Endothelial cell of umbilical vein (primary cell): ENCODE data around the gene GRID1. TPM values are rescaled to one million over a fixed set of nuclear protein-coding genes. Genes with fewer than 3 reads are reported as not detected.
A peak's percentile ranks its signal among the peaks of the same experiment; 100 is the strongest.

Experiments used
- BruUV-seq: library from RNA; stranded (reverse); fragments of 400-500 nt; replicated peaks from 2 replicates; lab custom pipeline; 2021; lab: Mats Ljungman, UMichigan
- CTCF ChIA-PET: fragments of 300-600, 350-600 bp; sonication (Branson Sonifier 250); formaldehyde crosslinking; loops from one replicate; lab custom pipeline; 2021; ENCODE audit warnings: antibody characterized with exemption, inconsistent platforms; lab: Charles Lee
- POLR2A ChIA-PET: fragments of 300-600, 350-600 bp; sonication (Branson Sonifier 250); formaldehyde crosslinking; loops from one replicate; lab custom pipeline; 2021; ENCODE audit warnings: antibody characterized with exemption, inconsistent platforms; lab: Charles Lee
- DNase-seq: peaks from one replicate; pipeline ENCODE4 v3.0.0-alpha.2; 2011; ENCODE audit warnings: low read depth, low spot score
- FAIRE-seq: peaks from 2 replicates; lab custom pipeline; 2011; peaks lifted over from hg19 to GRCh38; lab: Jason Lieb, UNC
- H2AFZ ChIP-seq: 2 replicates; pipeline ENCODE4 v1.6.0; 2012; ENCODE audit warnings: low read depth, low read length, control low read depth, inconsistent platforms
- H3K27ac ChIP-seq: 2 replicates; pipeline ENCODE4 v1.5.1; 2011; ENCODE audit warnings: low read depth, mild to moderate bottlenecking, control low read depth, low read length, moderate library complexity; ENCODE audit not compliant: insufficient read depth
- H3K27me3 ChIP-seq, 2 experiments: 2 replicates each; pipeline versions ENCODE4 v1.6.0 to v1.6.1; 2011; ENCODE audit warnings: low read length in 2 of 2, mixed read lengths in 1 of 2; ENCODE audit not compliant: control insufficient read depth in 2 of 2, insufficient read depth in 2 of 2
- H3K36me3 ChIP-seq, 2 experiments: 2 replicates in 1 of 2; 3 replicates in 1 of 2; pipeline ENCODE4 v1.5.1; 2011; ENCODE audit warnings: low read length in 2 of 2, mild to moderate bottlenecking in 1 of 2, moderate library complexity in 1 of 2; ENCODE audit not compliant: control insufficient read depth in 2 of 2, insufficient read depth in 2 of 2; ENCODE audit errors: extremely low read depth in 1 of 2
- H3K4me1 ChIP-seq: 3 replicates; pipeline ENCODE4 v1.5.1; 2011; ENCODE audit warnings: mild to moderate bottlenecking, low read length; ENCODE audit not compliant: control insufficient read depth, insufficient read depth; ENCODE audit errors: extremely low read depth
- H3K4me2 ChIP-seq: 2 replicates; pipeline ENCODE4 v1.6.1; 2011; ENCODE audit warnings: low read length, control low read depth, mixed read lengths; ENCODE audit not compliant: insufficient read depth
- H3K4me3 ChIP-seq, 3 experiments: fragments of 200-600 bp in 1 of 3; sonication (generic), shearing (Covaris generic) in 1 of 3; replicated peaks in 1 of 3; 2 replicates each; pipeline ENCODE4 v1.5.1; 2011 to 2016; ENCODE audit warnings: control low read depth in 3 of 3, low read length in 3 of 3, mild to moderate bottlenecking in 2 of 3, inconsistent platforms in 1 of 3, low read depth in 1 of 3, moderate library complexity in 1 of 3; ENCODE audit not compliant: insufficient read depth in 1 of 3
- H3K79me2 ChIP-seq: 2 replicates; pipeline ENCODE4 v1.6.0; 2012; ENCODE audit warnings: low read length, inconsistent platforms; ENCODE audit not compliant: control insufficient read depth, insufficient read depth
- H3K9ac ChIP-seq: replicated peaks from 2 replicates; pipeline ENCODE3; 2011; ENCODE audit warnings: low read length, control low read depth; ENCODE audit not compliant: insufficient read depth; ENCODE audit errors: extremely low read depth
- H3K9me1 ChIP-seq: replicated peaks from 3 replicates; pipeline ENCODE4 v1.6.0; 2011; ENCODE audit warnings: mild to moderate bottlenecking, low read length; ENCODE audit not compliant: control insufficient read depth, insufficient read depth; ENCODE audit errors: extremely low read depth
- H3K9me3 ChIP-seq: replicated peaks from 2 replicates; pipeline ENCODE4 v1.5.1; 2012; ENCODE audit warnings: low read length, inconsistent platforms; ENCODE audit not compliant: control insufficient read depth, insufficient read depth
- H4K20me1 ChIP-seq: replicated peaks from 2 replicates; pipeline ENCODE3; 2011; ENCODE audit warnings: mild to moderate bottlenecking, low read length; ENCODE audit not compliant: control insufficient read depth, insufficient read depth; ENCODE audit errors: extremely low read depth
- CTCF ChIP-seq, 2 donors: IDR thresholded peaks; 1 replicate in 1 of 2; 2 replicates in 1 of 2; pipeline ENCODE4 v1.5.1; 2011; ENCODE audit warnings: low read length in 2 of 2, mild to moderate bottlenecking in 2 of 2, moderate library complexity in 2 of 2, control low read depth in 1 of 2, inconsistent platforms in 1 of 2, low read depth in 1 of 2; ENCODE audit not compliant: insufficient read depth in 1 of 2; ENCODE audit errors: extremely low read depth in 1 of 2
- EZH2 ChIP-seq: IDR thresholded peaks from 2 replicates; pipeline ENCODE4 v1.6.1; 2012; ENCODE audit warnings: borderline replicate concordance, low read depth, mild to moderate bottlenecking, moderate library complexity, low read length, inconsistent platforms; ENCODE audit not compliant: severe bottlenecking
- FOS ChIP-seq: IDR thresholded peaks from 2 replicates; pipeline ENCODE4 v1.6.1; 2011; ENCODE audit warnings: mild to moderate bottlenecking, low read length, moderate library complexity, borderline replicate concordance; ENCODE audit not compliant: insufficient read depth
- GATA2 ChIP-seq: IDR thresholded peaks from 2 replicates; pipeline ENCODE4 v1.7.0; 2011; ENCODE audit warnings: low read depth, mild to moderate bottlenecking, moderate library complexity, mixed read lengths, low read length; ENCODE audit not compliant: insufficient read length, insufficient read depth
- JUN ChIP-seq: IDR thresholded peaks from 2 replicates; pipeline ENCODE4 v1.6.1; 2011; ENCODE audit warnings: borderline replicate concordance, low read depth; ENCODE audit not compliant: insufficient read length, insufficient read depth
- MYC ChIP-seq: IDR thresholded peaks from one replicate; pipeline ENCODE4 v1.6.1; 2011; ENCODE audit warnings: mild to moderate bottlenecking, low read depth, low read length
- POLR2A ChIP-seq: IDR thresholded peaks from 2 replicates; pipeline ENCODE4 v1.6.1; 2012; ENCODE audit warnings: low read depth, mild to moderate bottlenecking, control low read depth, low read length
- POLR2AphosphoS5 ChIP-seq: IDR thresholded peaks from 2 replicates; pipeline ENCODE4 v1.6.1; 2012; ENCODE audit warnings: low read depth, mild to moderate bottlenecking, control low read depth, low read length, moderate library complexity; ENCODE audit not compliant: insufficient read depth
- dilution Hi-C: fragments of 300-500 bp; cut with MboI; formaldehyde crosslinking; loops from one replicate; pipeline ENCODE4 v1.15.0; 2019; ENCODE audit warnings: low sequenced_read_pairs; ENCODE audit not compliant: extremely low pct_ligation_motif_present
- intact Hi-C: fragments of 100-400 bp; cut with micrococcal nuclease; formaldehyde crosslinking; loops from one replicate; pipeline ENCODE4 v1.10.0; 2022
- polyA plus RNA-seq, 4 experiments: library from polyadenylated mRNA; depleted of rRNA in 3 of 4; stranded (reverse) in 3 of 4; unstranded in 1 of 4; fragments of >200 nt; gene quantifications; 2 replicates each; pipeline versions ENCODE4 v1.2.1 to v1.2.3, GENCODE V29; 2011 to 2012; ENCODE audit warnings: missing spikeins in 1 of 4
- total RNA-seq: library from RNA; stranded (reverse); gene quantifications from 2 replicates; pipeline ENCODE4 v1.2.3, GENCODE V29; 2021
- TF ChIP-seq, protein P1 (sequence below): IDR thresholded peaks from 2 replicates; pipeline ENCODE4 v1.6.1; 2011; ENCODE audit not compliant: insufficient read depth, insufficient read length

Gene GRID1
- total and polyA plus RNA-seq, 2 donors (not counting 3 experiments of a cell fraction or from before 2014, with no cell fraction given), result not detected

DNA sequence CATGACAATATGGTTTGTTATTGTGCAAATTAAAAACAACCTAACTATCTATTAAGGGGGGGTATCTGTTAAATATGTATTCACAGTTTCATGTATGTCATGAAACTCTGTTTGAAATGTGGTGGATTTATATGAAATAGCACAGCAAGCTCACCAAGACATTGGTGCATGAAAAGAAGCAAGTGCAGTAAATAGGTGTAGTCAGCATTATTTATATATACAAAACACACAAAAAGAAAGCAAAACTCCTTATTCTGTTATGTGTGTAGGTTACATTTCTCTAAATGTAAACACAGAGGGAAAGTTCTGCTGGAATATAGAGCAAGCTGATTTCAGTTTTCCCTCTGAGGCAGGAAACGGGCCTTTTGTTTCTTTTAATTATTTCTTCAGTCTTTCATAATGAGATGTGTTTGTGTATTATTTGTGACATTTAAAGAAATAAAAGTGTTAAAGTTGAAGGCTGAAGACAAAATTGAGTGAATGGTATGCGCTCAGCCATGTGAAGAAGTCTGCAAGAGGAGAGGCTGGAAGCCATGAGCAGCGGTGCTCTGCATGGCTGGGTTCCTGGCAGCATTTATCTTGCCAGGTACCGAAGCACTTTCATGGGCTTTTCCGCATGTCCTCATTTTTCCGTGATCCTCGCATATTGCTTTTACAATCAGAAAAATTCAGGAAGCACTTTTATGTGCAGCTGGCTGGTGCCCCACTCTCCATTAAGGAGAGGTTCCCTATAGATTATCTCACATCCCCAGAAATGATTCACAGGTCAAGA lies 38.5 kb downstream of the GRID1 start:
- POLR2A ChIA-PET, result no interaction called here
- no peaks in the 10 kb centered on the region for H3K79me2 ChIP-seq
- no peak overlapping the region for H3K9ac ChIP-seq
- no peaks in the 10 kb centered on the region for H3K4me1 ChIP-seq
- no peak for FAIRE-seq
- no peak overlapping the region for H3K4me3 ChIP-seq
- CTCF ChIA-PET, result no interaction called here
- no peaks in the 10 kb centered on the region for H3K27me3 ChIP-seq
- no TSS peak for BruUV-seq
- no peaks in the 10 kb centered on the region for H3K9me1 ChIP-seq
- TF ChIP-seq JUN (no peak), POLR2AphosphoS5 (no peak), EZH2 (no peak), GATA2 (no peak), MYC (no peak), FOS (no peak), POLR2A (no peak), CTCF (IDR thresholded peaks at IDR 0.05; ENCODE audit: extremely low read depth in 1 of 2, insufficient read depth in 1 of 2, low read depth in 1 of 2, low read length in 2 of 2) (no peak)
- TF ChIP-seq, protein P1, sequence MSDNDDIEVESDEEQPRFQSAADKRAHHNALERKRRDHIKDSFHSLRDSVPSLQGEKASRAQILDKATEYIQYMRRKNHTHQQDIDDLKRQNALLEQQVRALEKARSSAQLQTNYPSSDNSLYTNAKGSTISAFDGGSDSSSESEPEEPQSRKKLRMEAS, result no peak
- H2AFZ ChIP-seq, result no peak overlapping the region
- H4K20me1 ChIP-seq, result no peaks in the 10 kb centered on the region
- DNase-seq, result peak; percentile 28
- intact Hi-C loops (no loop called here), dilution Hi-C loops (no loop called here)
- H3K4me2 ChIP-seq, result no peak overlapping the region
- H3K27ac ChIP-seq, result no peak overlapping the region
- no peaks in the 10 kb centered on the region for H3K9me3 ChIP-seq
- no peaks in the 10 kb centered on the region for H3K36me3 ChIP-seq
